IMR-90 (cell line): ENCODE results near the gene SNRPF.

ENCODE experiments used
- CEBPB ChIP-seq: IDR thresholded peaks from 2 replicates; pipeline ENCODE4 v1.6.1; 2012; ENCODE audit warnings: low read depth, low read length, improper control_type of control experiment
- ELK1 ChIP-seq: fragments of 150-350 bp; IDR thresholded peaks from 2 replicates; pipeline ENCODE4 v1.6.1; 2016; ENCODE audit warnings: low read depth, mild to moderate bottlenecking, low read length, moderate library complexity, borderline replicate concordance
- FOS ChIP-seq: fragments of 150-350 bp; IDR thresholded peaks from 2 replicates; pipeline ENCODE4 v1.6.1; 2016; ENCODE audit warnings: low read depth, low read length
- MAFK ChIP-seq: IDR thresholded peaks from 2 replicates; pipeline ENCODE4 v1.6.1; 2012; ENCODE audit warnings: low read depth, low read length, improper control_type of control experiment
- MAZ ChIP-seq: IDR thresholded peaks from 2 replicates; pipeline ENCODE4 v1.6.1; 2012; ENCODE audit warnings: low read depth, mild to moderate bottlenecking, low read length, improper control_type of control experiment, moderate library complexity, borderline replicate concordance
- MXI1 ChIP-seq: IDR thresholded peaks from 2 replicates; pipeline ENCODE4 v1.6.1; 2012; ENCODE audit warnings: low read depth, mild to moderate bottlenecking, low read length, moderate library complexity, borderline replicate concordance
- NFE2L2 ChIP-seq: fragments of 150-350 bp; IDR thresholded peaks from 2 replicates; pipeline ENCODE4 v1.6.1; 2016; ENCODE audit warnings: low read depth, mild to moderate bottlenecking, low read length
- POLR2A ChIP-seq: IDR thresholded peaks from 2 replicates; pipeline ENCODE4 v1.6.1; 2012; ENCODE audit warnings: mild to moderate bottlenecking, low read depth, low read length
- RAD21 ChIP-seq: IDR thresholded peaks from 2 replicates; pipeline ENCODE4 v1.6.1; 2012; ENCODE audit warnings: low read length, improper control_type of control experiment
- RCOR1 ChIP-seq: IDR thresholded peaks from 2 replicates; pipeline ENCODE4 v1.6.1; 2012; ENCODE audit warnings: mild to moderate bottlenecking, low read length, improper control_type of control experiment; ENCODE audit not compliant: insufficient replicate concordance
- RFX5 ChIP-seq: IDR thresholded peaks from 2 replicates; pipeline ENCODE4 v1.8.0; 2012; ENCODE audit warnings: low read depth, mild to moderate bottlenecking, low read length, moderate library complexity
- SMC3 ChIP-seq: fragments of 150-350 bp; IDR thresholded peaks from 2 replicates; pipeline ENCODE4 v1.6.1; 2016; ENCODE audit warnings: low read depth, mild to moderate bottlenecking, antibody characterized with exemption, low read length, moderate library complexity
- USF2 ChIP-seq: fragments of 150-350 bp; IDR thresholded peaks from 2 replicates; pipeline ENCODE4 v1.6.1; 2017; ENCODE audit warnings: mild to moderate bottlenecking, antibody characterized with exemption, low read length, low read depth
- TF ChIP-seq, protein P1 (sequence below): conservative IDR thresholded peaks from 2 replicates; pipeline ENCODE4 v1.5.1; 2012; ENCODE audit warnings: mild to moderate bottlenecking, low read depth, low read length, improper control_type of control experiment

DNA sequence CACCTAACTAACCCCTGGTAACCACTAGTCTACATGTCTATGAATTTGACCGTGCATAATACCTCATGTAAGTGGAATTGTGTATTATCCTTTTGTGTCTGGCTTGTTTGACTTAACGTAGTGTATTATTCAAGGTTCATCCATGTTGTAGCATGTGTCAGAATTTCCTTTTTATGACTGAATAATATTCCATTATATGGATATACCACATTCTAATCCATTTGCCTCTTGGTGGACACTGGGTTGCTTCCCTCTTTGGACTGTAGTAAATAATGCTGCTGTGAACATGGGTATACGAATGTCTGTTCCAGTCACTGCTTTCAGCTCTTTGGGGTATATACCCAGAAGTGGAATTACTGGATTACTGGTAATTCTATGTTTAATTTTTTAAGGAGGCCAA lies 3.3 kb downstream of the SNRPF start:
- TF ChIP-seq, protein P1, sequence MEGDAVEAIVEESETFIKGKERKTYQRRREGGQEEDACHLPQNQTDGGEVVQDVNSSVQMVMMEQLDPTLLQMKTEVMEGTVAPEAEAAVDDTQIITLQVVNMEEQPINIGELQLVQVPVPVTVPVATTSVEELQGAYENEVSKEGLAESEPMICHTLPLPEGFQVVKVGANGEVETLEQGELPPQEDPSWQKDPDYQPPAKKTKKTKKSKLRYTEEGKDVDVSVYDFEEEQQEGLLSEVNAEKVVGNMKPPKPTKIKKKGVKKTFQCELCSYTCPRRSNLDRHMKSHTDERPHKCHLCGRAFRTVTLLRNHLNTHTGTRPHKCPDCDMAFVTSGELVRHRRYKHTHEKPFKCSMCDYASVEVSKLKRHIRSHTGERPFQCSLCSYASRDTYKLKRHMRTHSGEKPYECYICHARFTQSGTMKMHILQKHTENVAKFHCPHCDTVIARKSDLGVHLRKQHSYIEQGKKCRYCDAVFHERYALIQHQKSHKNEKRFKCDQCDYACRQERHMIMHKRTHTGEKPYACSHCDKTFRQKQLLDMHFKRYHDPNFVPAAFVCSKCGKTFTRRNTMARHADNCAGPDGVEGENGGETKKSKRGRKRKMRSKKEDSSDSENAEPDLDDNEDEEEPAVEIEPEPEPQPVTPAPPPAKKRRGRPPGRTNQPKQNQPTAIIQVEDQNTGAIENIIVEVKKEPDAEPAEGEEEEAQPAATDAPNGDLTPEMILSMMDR = no peak
- TF ChIP-seq USF2 (no peak), SMC3 (no peak), RFX5 (no peak), CEBPB (no peak), RAD21 (no peak), POLR2A (no peak), MAZ (no peak), RCOR1 (no peak), ELK1 (no peak), NFE2L2 (no peak), MXI1 (no peak), FOS (no peak), MAFK (no peak)
